GM19240 (cell line): ENCODE results near the gene NRXN2.

Experiments
- DNase-seq: peaks from one replicate; pipeline ENCODE4 v3.0.0; 2011; ENCODE audit warnings: low spot score; ENCODE audit not compliant: insufficient read length

The NRXN2 gene

GRCh38 chr11:64759131-64759721 lies 36.2 kb upstream of the NRXN2 start:
- DNase-seq = no peak

- no peak for DNase-seq
Observed at GRCh38 chr11:64758330-64759079, 35.5 kb upstream of the NRXN2 start.

- DNase-seq = no peak
Observed at GRCh38 chr11:64757549-64758329, 34.7 kb upstream of the NRXN2 start.

- no peak for DNase-seq
Observed at GRCh38 chr11:64755681-64756361, 32.8 kb upstream of the NRXN2 start.

- DNase-seq = no peak
Observed at GRCh38 chr11:64754919-64755662, 32.1 kb upstream of the NRXN2 start.

- DNase-seq = no peak
Observed at GRCh38 chr11:64754124-64754918, 31.3 kb upstream of the NRXN2 start.

GRCh38 chr11:64753380-64754123 lies 30.6 kb upstream of the NRXN2 start:
- DNase-seq = no peak

GRCh38 chr11:64753019-64753379 lies 30.0 kb upstream of the NRXN2 start:
- DNase-seq = no peak

- no peak for DNase-seq
Observed at GRCh38 chr11:64752175-64752970, 29.4 kb upstream of the NRXN2 start.

- no peak for DNase-seq
Observed at GRCh38 chr11:64751580-64751979, 28.6 kb upstream of the NRXN2 start.

- no peak for DNase-seq
Observed at GRCh38 chr11:64751136-64751535, 28.1 kb upstream of the NRXN2 start.

GRCh38 chr11:64750361-64751054 lies 27.5 kb upstream of the NRXN2 start:
- no peak for DNase-seq

- DNase-seq = no peak
Observed at GRCh38 chr11:64747961-64748665, 25.1 kb upstream of the NRXN2 start.

- no peak for DNase-seq
Observed at GRCh38 chr11:64746486-64746885, 23.5 kb upstream of the NRXN2 start.

GRCh38 chr11:64745521-64746328 lies 22.7 kb upstream of the NRXN2 start:
- DNase-seq = peak; percentile 67

GRCh38 chr11:64745189-64745520 lies 22.2 kb upstream of the NRXN2 start:
- no peak for DNase-seq
